AG04450 (cell line): ENCODE results near the gene NBPF3. TPM values are rescaled to one million over a fixed set of nuclear protein-coding genes. Genes with fewer than 3 reads are reported as not detected.

Experiments used
- CTCF ChIA-PET: fragments of 300-600, 350-600 bp; formaldehyde crosslinking; extraction: SDS; loops from one replicate; lab custom pipeline; 2022; ENCODE audit warnings: antibody characterized with exemption, inconsistent platforms; lab: Charles Lee
- POLR2A ChIA-PET: fragments of 350-600 bp; formaldehyde crosslinking; extraction: SDS; loops from one replicate; lab custom pipeline; 2021; ENCODE audit warnings: antibody characterized with exemption, inconsistent platforms; lab: Yijun Ruan, JAX
- DNase-seq: peaks from one replicate; pipeline ENCODE4 v3.0.0-alpha.2; 2011; ENCODE audit warnings: low read depth, low spot score
- H3K27ac ChIP-seq: one replicate; pipeline ENCODE4 v1.5.1; 2012; ENCODE audit warnings: low read depth, low read length, control low read depth
- H3K27me3 ChIP-seq: one replicate; pipeline ENCODE4 v1.6.0; 2012; ENCODE audit warnings: low read length; ENCODE audit not compliant: control insufficient read depth, insufficient read depth
- H3K4me3 ChIP-seq: 2 replicates; pipeline ENCODE4 v1.5.1; 2011; ENCODE audit warnings: mild to moderate bottlenecking, low read depth, low read length, control low read depth
- H3K9me3 ChIP-seq: 2 replicates; pipeline ENCODE4 v1.5.1; 2012; ENCODE audit warnings: low read length; ENCODE audit not compliant: control insufficient read depth, insufficient read depth
- polyA plus RNA-seq: library from polyadenylated mRNA; depleted of rRNA; stranded (reverse); fragments of >200 nt; gene quantifications from 2 replicates; pipeline ENCODE4 v1.2.3, GENCODE V29; 2011
- TF ChIP-seq, protein P1 (sequence below): IDR thresholded peaks from 2 replicates; pipeline ENCODE4 v1.5.1; 2011; ENCODE audit warnings: low read depth, low read length, control low read depth, inconsistent platforms

Gene NBPF3
- polyA plus RNA-seq, 1 experiment, result 23.8 TPM

DNA sequence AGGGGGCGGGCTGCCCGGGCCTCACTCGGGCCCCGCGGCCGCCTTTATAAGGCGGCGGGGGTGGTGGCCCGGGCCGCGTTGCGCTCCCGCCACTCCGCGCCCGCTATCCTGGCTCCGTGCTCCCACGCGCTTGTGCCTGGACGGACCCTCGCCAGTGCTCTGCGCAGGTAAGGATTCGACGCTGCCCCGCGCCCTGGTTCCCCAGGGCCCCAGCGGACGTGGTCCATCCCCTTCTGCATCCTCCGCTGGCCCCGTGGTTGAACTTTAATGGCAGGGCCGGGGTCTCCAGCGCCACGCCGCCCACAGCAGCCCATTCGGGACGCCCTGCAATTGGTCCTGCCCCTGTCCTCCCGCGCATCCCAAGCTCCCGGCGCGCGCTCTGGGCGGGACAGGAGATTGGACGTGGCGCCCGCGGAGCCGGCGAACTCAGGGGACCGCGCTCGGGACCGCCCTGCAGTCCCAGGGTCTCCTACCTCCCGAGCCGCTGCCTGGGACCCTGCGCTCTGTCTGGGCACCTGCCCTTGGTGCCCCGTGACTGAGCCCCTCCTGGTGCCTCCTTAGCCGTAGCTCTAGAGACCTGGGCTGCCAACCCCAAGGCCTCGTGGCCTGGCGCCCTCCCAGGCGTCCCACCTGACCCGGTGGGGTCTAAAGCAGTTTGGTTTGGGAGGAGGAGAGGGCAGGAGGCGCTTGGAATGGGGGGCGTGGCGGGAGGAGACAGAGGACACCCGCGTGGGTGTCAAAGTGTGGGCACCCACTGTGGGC is 69.6 kb downstream of the NBPF3 start, which contains the start of gene ALPL:
Gene ALPL (plus strand): TSS at position 73 of the 762 bp plus-strand sequence. CDS start 44,659 bp downstream, outside the sequence.
- Histone ChIP-seq H3K27ac (no peak within 1 kb of the TSS), H3K9me3 (no peaks in the 10 kb centered on the region; the same call in 1 of the 2 replicates), H3K4me3 (peak within 1 kb of the TSS; percentile 47), H3K27me3 (peaks cover 41% of the 10 kb centered on the region)
- DNase-seq, result no peak
- ChIA-PET CTCF (interaction anchor here (1.1 to 2.5 kb wide), 3 partner anchors 10 to 64 kb away, joined by 3 to 14 read pairs (median 3); no protein-coding TSS in a partner anchor), POLR2A (no interaction called here)
- TF ChIP-seq, protein P1, sequence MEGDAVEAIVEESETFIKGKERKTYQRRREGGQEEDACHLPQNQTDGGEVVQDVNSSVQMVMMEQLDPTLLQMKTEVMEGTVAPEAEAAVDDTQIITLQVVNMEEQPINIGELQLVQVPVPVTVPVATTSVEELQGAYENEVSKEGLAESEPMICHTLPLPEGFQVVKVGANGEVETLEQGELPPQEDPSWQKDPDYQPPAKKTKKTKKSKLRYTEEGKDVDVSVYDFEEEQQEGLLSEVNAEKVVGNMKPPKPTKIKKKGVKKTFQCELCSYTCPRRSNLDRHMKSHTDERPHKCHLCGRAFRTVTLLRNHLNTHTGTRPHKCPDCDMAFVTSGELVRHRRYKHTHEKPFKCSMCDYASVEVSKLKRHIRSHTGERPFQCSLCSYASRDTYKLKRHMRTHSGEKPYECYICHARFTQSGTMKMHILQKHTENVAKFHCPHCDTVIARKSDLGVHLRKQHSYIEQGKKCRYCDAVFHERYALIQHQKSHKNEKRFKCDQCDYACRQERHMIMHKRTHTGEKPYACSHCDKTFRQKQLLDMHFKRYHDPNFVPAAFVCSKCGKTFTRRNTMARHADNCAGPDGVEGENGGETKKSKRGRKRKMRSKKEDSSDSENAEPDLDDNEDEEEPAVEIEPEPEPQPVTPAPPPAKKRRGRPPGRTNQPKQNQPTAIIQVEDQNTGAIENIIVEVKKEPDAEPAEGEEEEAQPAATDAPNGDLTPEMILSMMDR, result no peak

DNA sequence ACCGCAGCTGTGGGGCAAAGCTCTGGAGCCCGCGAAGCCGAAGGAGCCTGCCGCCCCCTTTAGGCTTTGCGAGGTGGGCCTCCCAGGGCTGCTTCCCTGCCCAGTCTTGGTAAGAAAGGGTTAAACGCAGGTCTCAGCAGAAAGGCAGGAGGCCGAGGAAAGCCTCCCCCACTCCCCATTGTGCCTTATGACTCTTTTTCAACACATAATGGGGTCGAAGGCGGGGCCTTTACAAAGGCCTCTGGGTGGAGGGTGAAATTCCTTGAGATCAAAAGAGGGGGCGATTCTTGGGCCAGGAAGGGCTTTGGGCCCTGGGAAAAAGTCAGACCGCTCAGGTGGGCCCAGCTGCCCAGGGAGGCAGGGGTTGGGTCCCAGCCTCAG is 70.2 kb downstream of the NBPF3 start:
- TF ChIP-seq, protein P1, result no peak
- Histone ChIP-seq H3K9me3 (no peaks in the 10 kb centered on the region; the same call in 1 of the 2 replicates), H3K27me3 (peaks cover 46% of the 10 kb centered on the region), H3K4me3 (no peak overlapping the region), H3K27ac (no peak overlapping the region)
- ChIA-PET CTCF (interaction anchor here (1.1 to 2.5 kb wide), 3 partner anchors 11 to 64 kb away, joined by 3 to 14 read pairs (median 3); no protein-coding TSS in a partner anchor), POLR2A (no interaction called here)
- no peak for DNase-seq

DNA sequence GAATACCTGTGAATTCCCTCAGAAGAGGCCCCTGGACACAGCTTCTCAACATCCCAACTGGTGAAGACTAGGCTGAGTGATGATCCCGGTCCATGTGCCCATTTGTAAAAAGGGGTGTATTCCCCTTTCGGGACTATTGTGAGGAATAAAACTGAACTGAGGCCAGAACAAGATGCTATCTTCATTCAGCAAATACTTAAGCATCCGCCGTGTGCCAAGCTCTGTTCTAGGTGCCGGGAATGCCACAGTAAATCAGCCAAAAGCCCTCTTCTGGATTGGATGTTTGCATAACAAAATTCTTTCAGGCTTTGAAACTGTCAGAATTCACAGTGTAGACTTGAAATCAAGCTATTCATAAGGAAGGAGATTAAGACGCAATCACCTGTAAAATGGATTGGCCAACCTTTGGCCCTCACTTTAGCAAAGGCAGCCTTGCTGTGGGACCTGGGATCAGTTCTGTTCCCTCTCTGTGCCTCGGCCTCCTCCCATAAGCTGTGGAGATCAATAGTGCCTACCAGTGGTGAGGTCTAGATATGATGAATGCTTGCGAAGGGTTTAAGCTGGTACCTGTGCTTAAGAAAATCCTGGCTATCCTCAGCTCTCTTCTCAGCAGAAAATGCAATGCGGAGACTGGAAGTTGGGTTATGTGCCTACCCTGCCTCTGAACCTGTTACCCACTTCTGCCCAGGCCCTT is 71.1 kb downstream of the NBPF3 start:
- POLR2A ChIA-PET, result interaction anchor here (0.6 to 1.5 kb wide), 2 partner anchors 9 to 31 kb away, joined by 4 to 6 read pairs; no protein-coding TSS in a partner anchor
- CTCF ChIA-PET, result interaction anchor here (0.6 to 1.6 kb wide), 8 partner anchors 13 to 148 kb away, joined by 3 to 5 read pairs (median 4); no protein-coding TSS in a partner anchor
- H3K27me3 ChIP-seq, result peaks cover 46% of the 10 kb centered on the region
- H3K27ac ChIP-seq, result peak overlapping the region; percentile 86
- TF ChIP-seq, protein P1, result no peak
- H3K9me3 ChIP-seq, result no peaks in the 10 kb centered on the region; the same call in 1 of the 2 replicates
- DNase-seq, result no peak
- no peak overlapping the region for H3K4me3 ChIP-seq

DNA sequence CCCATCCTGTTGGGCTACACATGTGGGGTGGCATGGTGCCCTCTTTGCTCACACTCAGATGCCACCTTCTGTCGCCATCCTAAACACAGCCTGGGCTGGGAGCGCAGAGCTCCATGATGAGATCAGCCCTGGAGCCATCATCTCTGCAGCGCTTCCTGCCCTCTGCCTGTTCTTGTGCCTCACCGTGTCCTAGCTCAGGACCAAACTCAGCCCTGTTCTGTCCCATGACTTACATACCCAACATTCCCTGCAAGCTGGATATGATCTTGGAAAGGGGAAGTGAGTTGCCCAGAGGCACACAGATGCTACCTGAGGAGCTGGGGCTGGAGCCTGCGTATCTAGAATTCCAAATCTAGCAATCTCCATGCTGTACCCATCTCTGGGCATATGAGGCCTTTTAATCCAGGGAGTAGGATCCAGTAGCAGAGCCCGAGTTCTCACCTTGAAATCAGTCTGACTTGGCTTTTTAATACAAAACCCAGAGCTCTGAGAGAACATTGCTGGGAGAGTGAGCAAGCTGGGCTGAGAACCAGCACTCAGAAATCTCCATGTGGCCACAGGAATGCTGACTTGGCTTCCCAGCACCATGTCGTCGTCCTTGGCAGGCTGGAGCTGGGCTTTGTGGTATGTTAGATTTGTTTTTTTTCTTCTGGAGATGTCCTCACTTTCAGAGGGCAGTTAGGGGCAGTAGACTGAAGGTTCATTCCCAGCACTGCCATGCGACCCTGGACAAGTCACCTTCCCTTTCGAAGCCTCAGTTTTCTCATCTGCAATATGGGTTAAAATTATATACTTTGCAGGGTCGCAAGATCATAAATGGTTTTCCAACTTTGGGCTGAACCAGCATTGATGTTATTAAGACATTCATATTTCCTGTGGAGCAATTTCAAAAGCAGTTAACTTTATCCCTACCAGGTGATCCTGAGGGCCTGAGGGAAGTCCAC is 71.9 kb downstream of the NBPF3 start:
- TF ChIP-seq, protein P1, result no peak
- H3K9me3 ChIP-seq, result no peaks in the 10 kb centered on the region; the same call in 1 of the 2 replicates
- CTCF ChIA-PET, result interaction anchor here (0.6 to 1.6 kb wide), 8 partner anchors 12 to 147 kb away, joined by 3 to 5 read pairs (median 4); no protein-coding TSS in a partner anchor
- peak overlapping the region; percentile 86 for H3K27ac ChIP-seq
- H3K4me3 ChIP-seq, result no peak overlapping the region
- DNase-seq, result peak; percentile 89
- POLR2A ChIA-PET, result interaction anchor here (0.6 to 1.5 kb wide), 4 partner anchors 9 to 56 kb away, joined by 3 to 6 read pairs (median 4); no protein-coding TSS in a partner anchor
- peaks cover 43% of the 10 kb centered on the region for H3K27me3 ChIP-seq
